ENCODE measurements around the gene OGFOD1.

Gene OGFOD1

DNA sequence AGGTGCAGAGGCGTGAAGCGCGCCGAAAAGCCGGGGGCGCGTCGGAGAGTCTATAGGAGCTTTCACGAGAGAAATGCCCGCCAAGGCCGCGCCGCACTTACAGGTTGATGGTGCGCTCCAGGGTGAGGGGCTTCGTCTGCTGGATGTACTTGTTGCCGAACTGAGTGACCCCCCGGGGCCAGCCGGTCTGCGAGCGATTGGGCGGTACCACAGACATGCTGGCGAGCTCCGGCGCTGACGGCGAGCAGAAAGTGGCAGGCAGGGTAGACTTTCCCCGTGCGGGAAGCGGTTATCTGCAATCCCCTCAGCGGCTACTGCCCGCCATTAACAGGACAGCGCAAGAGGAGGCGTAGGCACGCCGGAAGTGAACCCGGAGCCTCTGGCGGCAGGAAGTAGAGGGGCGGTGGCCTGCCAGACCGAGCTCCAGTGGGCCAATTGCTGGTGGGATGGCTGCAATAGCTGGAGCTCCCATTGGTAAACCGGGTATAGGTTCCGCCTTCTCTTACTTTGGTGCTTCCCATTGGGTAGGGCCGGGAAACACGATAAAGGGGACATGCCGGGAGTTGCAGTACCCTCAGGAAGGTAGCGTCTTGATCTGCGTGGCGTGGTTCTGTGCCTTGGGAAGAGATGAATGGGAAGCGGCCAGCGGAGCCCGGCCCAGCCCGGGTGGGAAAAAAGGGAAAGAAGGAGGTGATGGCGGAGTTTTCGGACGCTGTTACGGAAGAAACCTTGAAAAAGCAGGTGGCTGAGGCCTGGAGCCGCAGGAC lies at the start of gene OGFOD1, which contains the start of gene NUDT21:
Gene OGFOD1, plus strand, starts transcription at position 569 of the 767 bp plus-strand sequence. Its CDS starts 59 bp downstream, at position 628.
Gene NUDT21, minus strand, starts transcription at position 347 of the 767 bp plus-strand sequence. Its CDS starts 130 bp downstream, at position 217.
- DNase-seq (ENCODE audit: low read depth): peak; percentile 86

GRCh38 chr16:56405977-56406672 lies 45.2 kb upstream of the OGFOD1 start:
- no peak for DNase-seq (ENCODE audit: low read depth)

GRCh38 chr16:56408379-56409098 lies 42.8 kb upstream of the OGFOD1 start:
- no peak for DNase-seq (ENCODE audit: low read depth)

DNA sequence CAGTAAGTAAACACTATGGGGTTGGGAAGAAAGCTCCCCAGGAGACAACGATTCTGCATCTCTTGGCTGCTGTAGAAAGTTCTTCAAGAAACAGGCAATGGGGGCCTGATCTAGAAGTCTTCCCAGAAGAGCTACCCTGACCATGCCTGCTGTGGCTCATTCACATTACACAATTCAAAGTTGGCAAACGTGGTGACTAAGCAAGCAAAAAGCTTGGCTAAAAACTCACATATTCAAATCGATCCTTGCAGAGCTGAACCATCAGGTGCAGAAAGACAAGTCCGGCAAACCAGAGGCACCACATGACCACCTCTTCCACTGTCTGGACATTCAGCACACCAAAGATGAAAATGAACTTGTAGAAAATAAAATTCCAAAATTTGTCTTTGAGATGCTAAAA lies 42.2 kb upstream of the OGFOD1 start:
- DNase-seq (ENCODE audit: low read depth): no peak

GRCh38 chr16:56411123-56411522 lies 40.2 kb upstream of the OGFOD1 start:
- no peak for DNase-seq (ENCODE audit: low read depth)

DNA sequence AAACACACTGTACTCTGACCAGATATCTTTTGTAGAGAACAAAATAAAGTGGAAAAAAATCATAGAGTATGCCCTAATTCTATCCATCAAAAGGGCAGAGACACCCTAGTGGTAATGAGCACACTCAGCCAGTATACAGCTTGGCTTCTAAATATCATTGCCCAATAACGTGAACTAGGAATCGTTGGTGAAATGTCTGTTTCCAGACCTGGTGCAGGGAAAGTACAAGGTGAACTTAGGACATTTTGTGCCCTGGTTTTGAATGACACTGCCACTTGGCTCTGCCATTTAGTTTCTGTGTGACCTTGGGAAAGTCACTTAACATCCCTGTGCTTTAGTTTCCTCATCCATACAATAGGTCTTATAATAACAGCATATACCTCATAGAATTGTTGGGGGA lies 39.7 kb upstream of the OGFOD1 start:
- DNase-seq (ENCODE audit: low read depth): no peak

- DNase-seq (ENCODE audit: low read depth): no peak
Measured at GRCh38 chr16:56413381-56413780, 38.0 kb upstream of the OGFOD1 start.

- no peak for DNase-seq (ENCODE audit: low read depth)
Measured at GRCh38 chr16:56414366-56414765, 37.0 kb upstream of the OGFOD1 start.

- no peak for DNase-seq (ENCODE audit: low read depth)
Measured at GRCh38 chr16:56415875-56416274, 35.5 kb upstream of the OGFOD1 start.

DNA sequence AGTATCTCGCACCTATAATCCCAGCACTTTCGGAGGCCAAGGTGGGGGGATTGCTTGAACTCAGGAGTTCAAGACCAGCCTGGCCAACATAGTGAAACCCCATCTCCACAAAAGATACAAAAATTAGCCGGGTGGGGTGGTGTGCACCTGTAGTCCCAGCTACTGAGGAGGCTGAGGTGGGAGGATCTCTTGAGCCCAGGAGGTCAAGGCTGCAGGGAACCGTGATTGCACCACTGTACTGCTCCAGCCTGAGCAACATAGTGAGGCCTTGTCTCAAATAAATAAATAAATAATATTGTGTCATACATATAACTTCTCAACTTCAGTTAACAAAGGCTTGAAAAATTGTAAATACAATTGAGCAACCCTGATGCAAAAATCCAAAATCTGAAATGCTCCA lies 34.2 kb upstream of the OGFOD1 start:
- no peak for DNase-seq (ENCODE audit: low read depth)

GRCh38 chr16:56419740-56420548 lies 31.4 kb upstream of the OGFOD1 start:
- DNase-seq (ENCODE audit: low read depth): no peak

- DNase-seq (ENCODE audit: low read depth): no peak
Measured at GRCh38 chr16:56420613-56421012, 30.7 kb upstream of the OGFOD1 start.

GRCh38 chr16:56421313-56421712 lies 30.0 kb upstream of the OGFOD1 start:
- DNase-seq (ENCODE audit: low read depth): no peak

- DNase-seq (ENCODE audit: low read depth): no peak
Measured at GRCh38 chr16:56421976-56422669, 29.2 kb upstream of the OGFOD1 start.

- no peak for DNase-seq (ENCODE audit: low read depth)
Measured at GRCh38 chr16:56422896-56423441, 28.4 kb upstream of the OGFOD1 start.

GRCh38 chr16:56423584-56424403 lies 27.6 kb upstream of the OGFOD1 start:
- DNase-seq (ENCODE audit: low read depth): no peak

DNA sequence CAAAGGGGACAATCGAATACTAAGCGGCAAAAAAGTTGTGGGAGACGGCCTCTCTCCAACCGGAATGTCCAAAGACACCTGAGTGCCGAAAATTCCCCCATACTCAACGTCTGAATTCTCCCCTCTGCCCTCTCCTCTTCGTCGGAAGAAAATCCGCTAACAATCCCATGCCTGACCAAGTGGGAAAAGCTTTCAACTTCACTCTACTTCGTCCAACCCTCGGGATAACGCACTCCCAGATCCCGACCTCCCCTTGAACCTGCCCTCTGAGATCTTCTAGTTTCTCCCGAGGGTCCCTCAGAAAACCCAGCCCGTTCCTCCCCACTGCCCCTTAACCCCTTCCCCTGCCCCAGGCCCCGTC lies 27.0 kb upstream of the OGFOD1 start:
- no peak for DNase-seq (ENCODE audit: low read depth)

GRCh38 chr16:56424791-56425438 lies 26.4 kb upstream of the OGFOD1 start:
- peak; percentile 11 for DNase-seq (ENCODE audit: low read depth)

DNA sequence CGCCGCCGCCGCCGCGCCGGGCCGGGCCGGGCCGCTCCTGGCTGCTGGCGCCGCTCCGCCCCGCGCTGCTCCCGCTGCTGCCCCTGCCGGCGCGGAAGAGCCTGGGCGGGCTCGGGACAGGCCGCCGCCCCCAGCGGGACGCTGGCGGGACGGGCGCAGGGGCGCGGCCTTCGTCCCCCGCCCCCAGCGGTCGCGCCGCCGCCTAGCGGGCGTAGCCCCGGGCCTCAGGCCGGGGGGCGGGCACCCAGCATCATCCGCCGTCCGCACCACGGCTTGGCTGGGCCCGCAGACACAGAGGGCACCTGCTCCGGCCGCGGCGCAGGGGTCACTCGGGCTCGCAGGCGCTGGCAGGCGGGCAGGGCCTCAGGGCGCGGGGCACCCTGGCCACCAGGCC lies 25.9 kb upstream of the OGFOD1 start, which contains the start of gene AMFR:
Gene AMFR, minus strand, starts transcription at position 107 of the 394 bp plus-strand sequence. CDS start 218 bp downstream, outside the sequence.
- peak; percentile 33 for DNase-seq (ENCODE audit: low read depth)
